ENCODE measurements around the gene CAMK2D. TPM values are rescaled to one million over a fixed set of nuclear protein-coding genes. Genes with fewer than 3 reads are reported as not detected.

Gene CAMK2D
- total and polyA plus RNA-seq, 4 donors: 10.1 to 31.0 (median 25.6) TPM

- Histone ChIP-seq H3K27ac (ENCODE audit: low read depth in 1 of 2, low read length in 2 of 2) (no peak overlapping the region), H3K9me3 (ENCODE audit: control insufficient read depth in 4 of 4, low read length in 3 of 4) (no peaks in the 10 kb centered on the region), H3K9ac (ENCODE audit: low read depth in 1 of 2, low read length in 2 of 2) (no peak overlapping the region), H3K4me3 (ENCODE audit: low read depth in 1 of 3, low read length in 3 of 3) (no peak overlapping the region), H3K4me1 (ENCODE audit: control insufficient read depth in 4 of 4, insufficient read depth in 4 of 4, low read length in 3 of 4) (no peaks in the 10 kb centered on the region), H3K36me3 (ENCODE audit: control insufficient read depth in 4 of 4, insufficient read depth in 3 of 4, low read depth in 1 of 4, low read length in 3 of 4) (no peaks in the 10 kb centered on the region), H3K27me3 (ENCODE audit: control insufficient read depth in 4 of 4, insufficient read depth in 4 of 4, low read length in 3 of 4) (no peaks in the 10 kb centered on the region)
- WGBS: 84% methylated on average over 4 of the region's 4 CpGs
- no peak for DNase-seq (ENCODE audit: low spot score)
- TF ChIP-seq REST (IDR thresholded peaks at IDR 0.05) (no peak), FOXA2 (IDR thresholded peaks at IDR 0.05) (no peak)
These were observed 159.9 kb downstream of the CAMK2D start for GRCh38 chr4:113601636-113602035.

- WGBS: 93% methylated on average over 6 of the region's 6 CpGs
- H3K9ac ChIP-seq (ENCODE audit: low read depth in 1 of 2, low read length in 2 of 2): no peak overlapping the region
- H3K27me3 ChIP-seq (ENCODE audit: control insufficient read depth in 4 of 4, insufficient read depth in 4 of 4, low read length in 3 of 4): no peaks in the 10 kb centered on the region
- TF ChIP-seq GABPA (IDR thresholded peaks at IDR 0.05 in 1 of 2, conservative IDR thresholded peaks at IDR 0.05 in 1 of 2) (no peak), MAX (IDR thresholded peaks at IDR 0.05) (no peak), RXRA (IDR thresholded peaks at IDR 0.05) (no peak), SP1 (IDR thresholded peaks at IDR 0.05) (no peak), ATF3 (IDR thresholded peaks at IDR 0.05) (no peak), REST (IDR thresholded peaks at IDR 0.05) (no peak), HNF4G (IDR thresholded peaks at IDR 0.05) (no peak), JUND (IDR thresholded peaks at IDR 0.05) (no peak), RAD21 (IDR thresholded peaks at IDR 0.05) (no peak), FOXA1 (IDR thresholded peaks at IDR 0.05) (no peak), HNF4A (conservative IDR thresholded peaks at IDR 0.05) (no peak), TAF1 (conservative IDR thresholded peaks at IDR 0.05) (no peak), ZBTB33 (IDR thresholded peaks at IDR 0.05) (no peak), CTCF (IDR thresholded peaks at IDR 0.05; ENCODE audit: low read depth, low read length, missing input control) (no peak), FOXA2 (IDR thresholded peaks at IDR 0.05) (no peak), EGR1 (IDR thresholded peaks at IDR 0.05; ENCODE audit: low read depth in 2 of 2) (no peak), YY1 (IDR thresholded peaks at IDR 0.05) (no peak)
- DNase-seq (ENCODE audit: low spot score): no peak
- no peaks in the 10 kb centered on the region for H3K36me3 ChIP-seq (ENCODE audit: control insufficient read depth in 4 of 4, insufficient read depth in 3 of 4, low read depth in 1 of 4, low read length in 3 of 4)
- H3K4me1 ChIP-seq (ENCODE audit: control insufficient read depth in 4 of 4, insufficient read depth in 4 of 4, low read length in 3 of 4): no peaks in the 10 kb centered on the region
- no peak overlapping the region for H3K4me3 ChIP-seq (ENCODE audit: low read depth in 1 of 3, low read length in 3 of 3)
- H3K27ac ChIP-seq (ENCODE audit: low read depth in 1 of 2, low read length in 2 of 2): no peak overlapping the region
- H3K9me3 ChIP-seq (ENCODE audit: control insufficient read depth in 4 of 4, low read length in 3 of 4): no peaks in the 10 kb centered on the region
These were observed 165.1 kb downstream of the CAMK2D start for GRCh38 chr4:113596396-113596795.
